Loucy (cell line): ENCODE measurements around the gene FAM13A.

Source experiments
- H2AFZ ChIP-seq: fragments of 200-600 bp; sonication (generic); 2 replicates; pipeline ENCODE4 v1.6.0; 2016; ENCODE audit warnings: antibody characterized with exemption, mild to moderate bottlenecking, low read length, moderate library complexity
- H3F3A ChIP-seq: fragments of 200-600 bp; 2 replicates; pipeline ENCODE4 v1.6.0; 2016; ENCODE audit warnings: antibody characterized with exemption, low read depth, mild to moderate bottlenecking
- H3K27me3 ChIP-seq: fragments of 200-600 bp; sonication (generic); 2 replicates; pipeline ENCODE4 v1.6.1; 2014; ENCODE audit warnings: low read length, mild to moderate bottlenecking; ENCODE audit not compliant: insufficient read depth, poor library complexity, severe bottlenecking
- H3K36me3 ChIP-seq: fragments of 200-600 bp; sonication (generic); 2 replicates; pipeline ENCODE4 v1.6.1; 2016; ENCODE audit warnings: low read length; ENCODE audit not compliant: insufficient read depth
- H3K4me1 ChIP-seq: fragments of 200-600 bp; sonication (generic); 2 replicates; pipeline ENCODE4 v1.5.1; 2014; ENCODE audit warnings: low read length, mild to moderate bottlenecking; ENCODE audit not compliant: insufficient read depth, poor library complexity, severe bottlenecking
- H3K4me2 ChIP-seq: fragments of 200-600 bp; sonication (generic); 2 replicates; pipeline ENCODE4 v1.6.0; 2014; ENCODE audit warnings: antibody characterized with exemption, low read length, low read depth, mild to moderate bottlenecking; ENCODE audit not compliant: poor library complexity, severe bottlenecking
- H3K4me3 ChIP-seq: fragments of 200-600 bp; sonication (generic); 2 replicates; pipeline ENCODE4 v1.5.1; 2014; ENCODE audit warnings: low read length, mild to moderate bottlenecking, mixed read lengths; ENCODE audit not compliant: poor library complexity, severe bottlenecking
- H3K79me2 ChIP-seq: fragments of 200-600 bp; sonication (generic); 2 replicates; pipeline ENCODE4 v1.6.1; 2014; ENCODE audit warnings: low read length; ENCODE audit not compliant: insufficient read depth
- H3K9ac ChIP-seq: fragments of 200-600 bp; sonication (generic); 2 replicates; pipeline ENCODE4 v1.6.0; 2014; ENCODE audit warnings: mild to moderate bottlenecking, low read depth, low read length, moderate library complexity; ENCODE audit not compliant: poor library complexity, severe bottlenecking
- H3K9me2 ChIP-seq: fragments of 200-600 bp; sonication (generic); replicated peaks from 2 replicates; pipeline ENCODE4 v1.6.1; 2016; ENCODE audit warnings: low read depth, low read length, mixed read lengths
- H3K9me3 ChIP-seq: fragments of 200-600 bp; sonication (generic); 2 replicates; pipeline ENCODE4 v1.6.1; 2014; ENCODE audit warnings: mild to moderate bottlenecking, antibody characterized with exemption, low read length, low read depth; ENCODE audit not compliant: insufficient read depth
- H4K20me1 ChIP-seq: fragments of 200-600 bp; sonication (generic); 2 replicates; pipeline ENCODE4 v1.6.0; 2014; ENCODE audit warnings: antibody characterized with exemption, low read length, mild to moderate bottlenecking; ENCODE audit not compliant: insufficient read depth, poor library complexity, severe bottlenecking
- CTCF ChIP-seq: fragments of 200-600 bp; sonication (generic); conservative IDR thresholded peaks from 2 replicates; pipeline ENCODE4 v1.5.1; 2014; ENCODE audit warnings: mild to moderate bottlenecking, antibody characterized with exemption, low read length
- EZH2phosphoT487 ChIP-seq: fragments of 200-600 bp; IDR thresholded peaks from 2 replicates; pipeline ENCODE4 v1.6.1; 2018; ENCODE audit warnings: antibody characterized with exemption, mild to moderate bottlenecking, moderate library complexity, borderline replicate concordance

Gene FAM13A

GRCh38 chr4:89001647-89002445 is 55.1 kb downstream of the FAM13A start:
- no peaks in the 10 kb centered on the region for H3K79me2 ChIP-seq
- H3K9me3 ChIP-seq = no peaks in the 10 kb centered on the region
- no peaks in the 10 kb centered on the region for H3K9me2 ChIP-seq
- no peaks in the 10 kb centered on the region for H3K36me3 ChIP-seq
- H4K20me1 ChIP-seq = no peaks in the 10 kb centered on the region
- no peak overlapping the region for H3K9ac ChIP-seq
- TF ChIP-seq EZH2phosphoT487 (no peak), CTCF (no peak)
- no peak overlapping the region for H2AFZ ChIP-seq
- no peak overlapping the region for H3K4me2 ChIP-seq
- H3K4me3 ChIP-seq = no peak overlapping the region
- H3K4me1 ChIP-seq = no peaks in the 10 kb centered on the region
- H3K27me3 ChIP-seq = no peaks in the 10 kb centered on the region
- no peaks in the 10 kb centered on the region for H3F3A ChIP-seq

GRCh38 chr4:89000844-89001360 is 56.1 kb downstream of the FAM13A start:
- Histone ChIP-seq H3K36me3 (no peaks in the 10 kb centered on the region), H3K4me1 (no peaks in the 10 kb centered on the region), H3K9ac (no peak overlapping the region), H3K9me3 (no peaks in the 10 kb centered on the region), H3K79me2 (no peaks in the 10 kb centered on the region), H3F3A (no peaks in the 10 kb centered on the region), H2AFZ (no peak overlapping the region), H3K9me2 (no peaks in the 10 kb centered on the region), H3K4me3 (no peak overlapping the region), H4K20me1 (no peaks in the 10 kb centered on the region), H3K4me2 (no peak overlapping the region), H3K27me3 (no peaks in the 10 kb centered on the region)
- TF ChIP-seq EZH2phosphoT487 (no peak), CTCF (no peak)

GRCh38 chr4:89000382-89000781 is 56.6 kb downstream of the FAM13A start:
- H3K9me2 ChIP-seq = no peaks in the 10 kb centered on the region
- no peaks in the 10 kb centered on the region for H3K79me2 ChIP-seq
- no peak overlapping the region for H3K4me2 ChIP-seq
- no peaks in the 10 kb centered on the region for H3K36me3 ChIP-seq
- no peak overlapping the region for H3K9ac ChIP-seq
- H3K4me1 ChIP-seq = no peaks in the 10 kb centered on the region
- H3K4me3 ChIP-seq = no peak overlapping the region
- H4K20me1 ChIP-seq = no peaks in the 10 kb centered on the region
- H3K27me3 ChIP-seq = no peaks in the 10 kb centered on the region
- no peak for TF ChIP-seq EZH2phosphoT487
- TF ChIP-seq CTCF = no peak
- H2AFZ ChIP-seq = no peak overlapping the region
- no peaks in the 10 kb centered on the region for H3K9me3 ChIP-seq
- no peaks in the 10 kb centered on the region for H3F3A ChIP-seq
